Ishikawa (cell line): ENCODE data around the gene VEGFD.

Experiments used
- EGR1 ChIP-seq: IDR thresholded peaks from 2 replicates; pipeline ENCODE4 v1.6.1; 2012
- EP300 ChIP-seq: IDR thresholded peaks from 2 replicates; pipeline ENCODE4 v1.6.1; 2012; ENCODE audit warnings: borderline replicate concordance
- FOXM1 ChIP-seq: IDR thresholded peaks from 2 replicates; pipeline ENCODE4 v1.6.1; 2012; ENCODE audit warnings: low read depth, borderline replicate concordance
- TCF12 ChIP-seq: IDR thresholded peaks from 2 replicates; pipeline ENCODE4 v1.6.1; 2012; ENCODE audit warnings: low read depth
- USF1 ChIP-seq: IDR thresholded peaks from 2 replicates; pipeline ENCODE4 v1.6.1; 2012
- YY1 ChIP-seq: IDR thresholded peaks from 2 replicates; pipeline ENCODE4 v1.6.1; 2012; ENCODE audit warnings: low read depth
- TF ChIP-seq, protein P1 (sequence below): IDR thresholded peaks from 2 replicates; pipeline ENCODE4 v1.6.1; 2012; ENCODE audit warnings: low read depth, mild to moderate bottlenecking

DNA sequence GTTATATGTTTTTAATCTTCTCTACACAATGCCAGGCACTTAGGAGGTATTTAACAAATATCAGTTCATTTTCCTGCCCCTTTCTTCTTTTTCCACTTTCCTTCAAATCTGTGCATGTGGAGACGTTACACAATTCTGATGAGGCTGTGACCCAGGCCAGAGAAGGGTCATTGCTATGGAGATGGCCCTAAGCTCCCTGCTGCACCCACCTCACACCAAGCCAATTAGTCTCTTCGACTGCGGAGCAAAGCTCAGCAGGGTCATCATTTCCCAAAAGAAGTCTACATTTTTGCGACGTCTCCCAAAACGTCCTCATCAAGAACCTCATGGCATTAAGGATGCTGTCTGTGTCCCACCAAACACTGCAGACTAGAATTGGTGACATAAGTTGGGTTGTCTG is 28.9 kb upstream of the VEGFD start:
- TF ChIP-seq USF1 (no peak), TCF12 (no peak), FOXM1 (no peak), EGR1 (no peak), YY1 (no peak), EP300 (no peak)
- TF ChIP-seq, protein P1, sequence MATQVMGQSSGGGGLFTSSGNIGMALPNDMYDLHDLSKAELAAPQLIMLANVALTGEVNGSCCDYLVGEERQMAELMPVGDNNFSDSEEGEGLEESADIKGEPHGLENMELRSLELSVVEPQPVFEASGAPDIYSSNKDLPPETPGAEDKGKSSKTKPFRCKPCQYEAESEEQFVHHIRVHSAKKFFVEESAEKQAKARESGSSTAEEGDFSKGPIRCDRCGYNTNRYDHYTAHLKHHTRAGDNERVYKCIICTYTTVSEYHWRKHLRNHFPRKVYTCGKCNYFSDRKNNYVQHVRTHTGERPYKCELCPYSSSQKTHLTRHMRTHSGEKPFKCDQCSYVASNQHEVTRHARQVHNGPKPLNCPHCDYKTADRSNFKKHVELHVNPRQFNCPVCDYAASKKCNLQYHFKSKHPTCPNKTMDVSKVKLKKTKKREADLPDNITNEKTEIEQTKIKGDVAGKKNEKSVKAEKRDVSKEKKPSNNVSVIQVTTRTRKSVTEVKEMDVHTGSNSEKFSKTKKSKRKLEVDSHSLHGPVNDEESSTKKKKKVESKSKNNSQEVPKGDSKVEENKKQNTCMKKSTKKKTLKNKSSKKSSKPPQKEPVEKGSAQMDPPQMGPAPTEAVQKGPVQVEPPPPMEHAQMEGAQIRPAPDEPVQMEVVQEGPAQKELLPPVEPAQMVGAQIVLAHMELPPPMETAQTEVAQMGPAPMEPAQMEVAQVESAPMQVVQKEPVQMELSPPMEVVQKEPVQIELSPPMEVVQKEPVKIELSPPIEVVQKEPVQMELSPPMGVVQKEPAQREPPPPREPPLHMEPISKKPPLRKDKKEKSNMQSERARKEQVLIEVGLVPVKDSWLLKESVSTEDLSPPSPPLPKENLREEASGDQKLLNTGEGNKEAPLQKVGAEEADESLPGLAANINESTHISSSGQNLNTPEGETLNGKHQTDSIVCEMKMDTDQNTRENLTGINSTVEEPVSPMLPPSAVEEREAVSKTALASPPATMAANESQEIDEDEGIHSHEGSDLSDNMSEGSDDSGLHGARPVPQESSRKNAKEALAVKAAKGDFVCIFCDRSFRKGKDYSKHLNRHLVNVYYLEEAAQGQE = no peak
